Hepatocyte (in vitro differentiated cells): ENCODE data around the gene MINDY4. TPM values are rescaled to one million over a fixed set of nuclear protein-coding genes. Genes with fewer than 3 reads are reported as not detected.

ENCODE experiments used
- DNase-seq: peaks from one replicate; pipeline ENCODE4 v3.0.0-alpha.2; 2016; ENCODE audit warnings: low spot score
- H2AFZ ChIP-seq: fragments of 200-600 bp; sonication (generic); 2 replicates; pipeline ENCODE4 v1.6.0; 2016; ENCODE audit warnings: antibody characterized with exemption, mild to moderate bottlenecking
- H3K27ac ChIP-seq: fragments of 200-600 bp; sonication (generic); 2 replicates; pipeline ENCODE4 v1.5.1; 2016; ENCODE audit warnings: mild to moderate bottlenecking
- H3K27me3 ChIP-seq: fragments of 200-600 bp; sonication (generic); 2 replicates; pipeline ENCODE4 v1.6.1; 2016
- H3K36me3 ChIP-seq: fragments of 200-600 bp; sonication (generic); replicated peaks from 2 replicates; pipeline ENCODE4 v1.5.1; 2016; ENCODE audit warnings: low read depth; ENCODE audit not compliant: insufficient read depth
- H3K4me1 ChIP-seq: fragments of 200-600 bp; sonication (generic); 2 replicates; pipeline ENCODE4 v1.5.1; 2016; ENCODE audit warnings: mild to moderate bottlenecking, moderate library complexity; ENCODE audit not compliant: insufficient read depth
- H3K4me2 ChIP-seq: fragments of 200-600 bp; sonication (generic); 2 replicates; pipeline ENCODE4 v1.6.0; 2016
- H3K4me3 ChIP-seq: fragments of 200-600 bp; sonication (generic); 2 replicates; pipeline ENCODE4 v1.5.1; 2016; ENCODE audit warnings: mild to moderate bottlenecking
- H3K79me2 ChIP-seq: fragments of 200-600 bp; sonication (generic); 2 replicates; pipeline ENCODE4 v1.6.0; 2017; ENCODE audit warnings: mild to moderate bottlenecking
- H3K9me2 ChIP-seq: fragments of 200-600 bp; sonication (generic); replicated peaks from 2 replicates; pipeline ENCODE4 v1.6.0; 2017; ENCODE audit warnings: mild to moderate bottlenecking; ENCODE audit not compliant: insufficient read depth
- H3K9me3 ChIP-seq: fragments of 200-600 bp; sonication (generic); 2 replicates; pipeline ENCODE4 v1.5.1; 2016; ENCODE audit warnings: low read depth, mild to moderate bottlenecking
- H4K20me1 ChIP-seq: fragments of 200-600 bp; sonication (generic); 2 replicates; pipeline ENCODE4 v1.6.0; 2016; ENCODE audit warnings: mild to moderate bottlenecking; ENCODE audit not compliant: insufficient read depth, poor library complexity, severe bottlenecking
- EZH2 ChIP-seq: fragments of 200-600 bp; sonication (generic); IDR thresholded peaks from 2 replicates; pipeline ENCODE4 v1.6.1; 2016; ENCODE audit warnings: antibody characterized with exemption, mild to moderate bottlenecking, borderline replicate concordance
- EZH2phosphoT487 ChIP-seq: fragments of 200-600 bp; sonication (generic); IDR thresholded peaks from one replicate; pipeline ENCODE4 v1.6.1; 2018; ENCODE audit warnings: antibody characterized with exemption, mild to moderate bottlenecking, low read depth, moderate library complexity; ENCODE audit not compliant: unreplicated experiment, severe bottlenecking
- WGBS: methylation state at CpG from one replicate; pipeline ENCODE4 v1.1.6; 2016; ENCODE audit warnings: low lambda C conversion rate; ENCODE audit errors: missing lambda C conversion rate; 5-methylcytosine and 5-hydroxymethylcytosine counted together
- polyA plus RNA-seq: library from polyadenylated mRNA; unstranded; fragments of >200 nt; fragmentation: Nextera tagmentation; extraction: Ambion mirVana; gene quantifications from 2 replicates; pipeline ENCODE4 v1.2.1, GENCODE V29; 2016
- total RNA-seq: library from RNA; depleted of rRNA; stranded (reverse); fragments of >200 nt; gene quantifications from 2 replicates; pipeline ENCODE4 v1.2.3, GENCODE V29; 2014
- TF ChIP-seq, protein P1 (sequence below): fragments of 200-600 bp; sonication (generic); IDR thresholded peaks from 2 replicates; pipeline ENCODE4 v1.5.1; 2016; ENCODE audit warnings: antibody characterized with exemption, mild to moderate bottlenecking; ENCODE audit not compliant: poor library complexity

MINDY4 gene
- total and polyA plus RNA-seq, 2 experiments from 2014 or later, result 4.4 to 6.3 TPM

GRCh38 chr7:30776971-30777370 lies 5.8 kb downstream of the MINDY4 start:
- DNase-seq, result no peak
- 81% methylated on average over 4 of the region's 4 CpGs for WGBS
- no peaks in the 10 kb centered on the region for H4K20me1 ChIP-seq
- H3K27me3 ChIP-seq, result no peaks in the 10 kb centered on the region
- no peak overlapping the region for H3K4me2 ChIP-seq
- no peak for TF ChIP-seq EZH2
- TF ChIP-seq, protein P1, sequence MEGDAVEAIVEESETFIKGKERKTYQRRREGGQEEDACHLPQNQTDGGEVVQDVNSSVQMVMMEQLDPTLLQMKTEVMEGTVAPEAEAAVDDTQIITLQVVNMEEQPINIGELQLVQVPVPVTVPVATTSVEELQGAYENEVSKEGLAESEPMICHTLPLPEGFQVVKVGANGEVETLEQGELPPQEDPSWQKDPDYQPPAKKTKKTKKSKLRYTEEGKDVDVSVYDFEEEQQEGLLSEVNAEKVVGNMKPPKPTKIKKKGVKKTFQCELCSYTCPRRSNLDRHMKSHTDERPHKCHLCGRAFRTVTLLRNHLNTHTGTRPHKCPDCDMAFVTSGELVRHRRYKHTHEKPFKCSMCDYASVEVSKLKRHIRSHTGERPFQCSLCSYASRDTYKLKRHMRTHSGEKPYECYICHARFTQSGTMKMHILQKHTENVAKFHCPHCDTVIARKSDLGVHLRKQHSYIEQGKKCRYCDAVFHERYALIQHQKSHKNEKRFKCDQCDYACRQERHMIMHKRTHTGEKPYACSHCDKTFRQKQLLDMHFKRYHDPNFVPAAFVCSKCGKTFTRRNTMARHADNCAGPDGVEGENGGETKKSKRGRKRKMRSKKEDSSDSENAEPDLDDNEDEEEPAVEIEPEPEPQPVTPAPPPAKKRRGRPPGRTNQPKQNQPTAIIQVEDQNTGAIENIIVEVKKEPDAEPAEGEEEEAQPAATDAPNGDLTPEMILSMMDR, result no peak
- TF ChIP-seq EZH2phosphoT487, result no peak
- peaks cover 4% of the 10 kb centered on the region for H3K4me1 ChIP-seq
- H3K4me3 ChIP-seq, result no peak overlapping the region
- no peaks in the 10 kb centered on the region for H3K9me2 ChIP-seq
- no peaks in the 10 kb centered on the region for H3K36me3 ChIP-seq
- H3K9me3 ChIP-seq, result no peaks in the 10 kb centered on the region
- H3K79me2 ChIP-seq, result peaks cover 17% of the 10 kb centered on the region
- H2AFZ ChIP-seq, result no peak overlapping the region
- no peak overlapping the region for H3K27ac ChIP-seq

- TF ChIP-seq, protein P1, result no peak
- TF ChIP-seq EZH2 (no peak), EZH2phosphoT487 (no peak)
- Histone ChIP-seq H3K9me3 (no peaks in the 10 kb centered on the region), H3K27me3 (no peaks in the 10 kb centered on the region), H3K4me3 (no peak overlapping the region), H3K36me3 (no peaks in the 10 kb centered on the region), H2AFZ (no peak overlapping the region), H3K79me2 (peaks cover 5% of the 10 kb centered on the region), H3K4me2 (no peak overlapping the region), H3K9me2 (no peaks in the 10 kb centered on the region), H3K27ac (no peak overlapping the region), H4K20me1 (no peaks in the 10 kb centered on the region), H3K4me1 (no peaks in the 10 kb centered on the region)
- 85% methylated on average over 15 of the region's 15 CpGs for WGBS
- DNase-seq, result no peak
Measured at GRCh38 chr7:30778255-30779025, 7.2 kb downstream of the MINDY4 start.

- Histone ChIP-seq H4K20me1 (no peaks in the 10 kb centered on the region), H2AFZ (no peak overlapping the region), H3K4me1 (no peaks in the 10 kb centered on the region), H3K9me3 (no peaks in the 10 kb centered on the region), H3K27me3 (no peaks in the 10 kb centered on the region), H3K4me2 (no peak overlapping the region), H3K79me2 (no peaks in the 10 kb centered on the region), H3K9me2 (no peaks in the 10 kb centered on the region), H3K36me3 (no peaks in the 10 kb centered on the region), H3K4me3 (no peak overlapping the region), H3K27ac (no peak overlapping the region)
- TF ChIP-seq EZH2 (no peak), EZH2phosphoT487 (no peak)
- TF ChIP-seq, protein P1, result no peak
- no peak for DNase-seq
- 83% methylated on average over 5 of the region's 5 CpGs for WGBS
Measured at GRCh38 chr7:30779574-30779973, 8.4 kb downstream of the MINDY4 start.
